Activated naive CD4-positive, alpha-beta T cell treated with anti-CD3 and anti-CD28 coated beads, Interleukin-2, amount 50 U/mL, for 24 hours (primary cell): ENCODE data around the gene UBE2O.
"Not testable (repeated sequence)": the region's sequence is repeated elsewhere in the genome, so short reads cannot be mapped to it uniquely, and the experiment has no call there.

ENCODE experiments used
- H3K27ac Mint-ChIP-seq: one replicate; pipeline ENCODE4 v1.8.0; 2021; ENCODE audit warnings: mild to moderate bottlenecking, mixed read lengths
- H3K27me3 Mint-ChIP-seq: one replicate; pipeline ENCODE4 v1.8.0; 2021; ENCODE audit warnings: mixed read lengths
- H3K36me3 Mint-ChIP-seq: one replicate; pipeline ENCODE4 v1.8.0; 2021; ENCODE audit warnings: mixed read lengths
- H3K4me1 Mint-ChIP-seq: one replicate; pipeline ENCODE4 v1.8.0; 2021; ENCODE audit warnings: mixed read lengths
- H3K4me3 Mint-ChIP-seq: one replicate; pipeline ENCODE4 v1.8.0; 2021; ENCODE audit warnings: mild to moderate bottlenecking, mixed read lengths
- H3K9me3 Mint-ChIP-seq: one replicate; pipeline ENCODE4 v1.8.0; 2021; ENCODE audit warnings: mixed read lengths

The UBE2O gene

DNA sequence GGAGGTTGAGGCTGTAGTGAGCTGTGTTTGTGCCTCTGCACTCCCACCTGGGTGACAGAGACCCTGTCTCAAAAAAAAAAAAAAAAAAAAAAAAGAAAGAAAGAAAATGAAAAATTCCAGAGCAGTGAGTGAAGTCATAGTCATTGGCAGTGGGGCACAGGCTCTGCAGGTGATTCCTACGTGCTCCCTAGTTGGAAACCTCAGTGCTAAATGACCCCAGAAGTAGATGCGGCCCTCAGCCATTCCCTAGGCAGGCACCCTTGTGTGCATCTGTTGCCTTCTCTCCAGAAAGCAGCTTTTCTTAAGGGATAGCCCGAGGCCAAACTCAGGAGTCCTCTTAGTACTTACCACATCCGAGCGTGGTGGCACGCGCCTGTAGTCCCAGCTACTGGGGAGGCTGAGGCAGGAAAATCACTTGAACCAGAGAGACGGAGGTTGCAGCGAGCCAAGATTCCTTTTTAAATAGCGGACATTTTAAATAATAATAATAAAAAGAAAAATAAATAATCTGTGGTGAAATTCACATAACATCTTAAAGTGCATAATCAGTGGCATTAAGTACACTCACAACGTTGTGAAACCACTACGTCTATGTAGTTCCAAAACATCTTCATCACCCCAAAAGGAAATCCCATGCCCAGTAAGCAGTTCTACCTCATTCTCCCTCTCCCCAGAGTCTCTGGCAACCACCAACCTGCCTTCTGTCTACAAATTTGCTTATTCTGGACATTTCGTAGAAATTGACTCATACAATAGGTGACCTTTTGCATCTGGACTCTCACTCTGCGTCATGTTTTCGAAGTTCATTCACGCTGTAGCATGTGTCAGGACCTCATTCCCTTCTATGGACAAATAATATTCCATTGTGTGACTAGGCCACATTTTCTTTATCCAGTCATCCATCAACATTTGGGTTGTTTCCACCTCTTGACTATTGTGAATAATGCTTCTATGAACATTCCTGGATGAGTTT lies 81.0 kb downstream of the UBE2O start:
- no peaks in the 10 kb centered on the region for H3K27me3 Mint-ChIP-seq
- H3K4me3 Mint-ChIP-seq = no peak overlapping the region
- no peaks in the 10 kb centered on the region for H3K9me3 Mint-ChIP-seq
- no peaks in the 10 kb centered on the region for H3K36me3 Mint-ChIP-seq
- no peaks in the 10 kb centered on the region for H3K4me1 Mint-ChIP-seq
- no peak overlapping the region for H3K27ac Mint-ChIP-seq

- no peak overlapping the region for H3K4me3 Mint-ChIP-seq
These were observed 82.5 kb downstream of the UBE2O start for GRCh38 chr17:76370261-76370993.

DNA sequence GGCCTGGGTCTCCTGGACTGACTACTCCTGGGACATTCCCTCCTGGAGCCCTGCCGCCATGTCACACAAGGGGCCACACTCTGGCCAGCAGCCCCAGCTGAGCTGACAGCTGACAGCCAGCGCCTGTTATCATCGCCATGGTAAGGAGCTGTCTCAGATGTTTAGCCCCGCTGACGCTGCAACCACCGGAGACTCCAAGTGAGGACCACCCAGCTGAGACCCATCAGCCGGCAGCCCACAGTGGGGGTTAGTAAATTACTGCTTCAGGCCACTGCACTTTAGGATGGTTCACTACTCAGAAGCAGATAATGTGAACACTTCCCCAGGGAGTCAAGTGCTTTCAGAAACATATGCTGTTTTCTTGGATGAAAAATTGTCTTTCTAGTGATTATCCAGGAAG lies 83.1 kb downstream of the UBE2O start:
- H3K36me3 Mint-ChIP-seq = no peaks in the 10 kb centered on the region
- H3K4me1 Mint-ChIP-seq = no peaks in the 10 kb centered on the region
- H3K27me3 Mint-ChIP-seq = no peaks in the 10 kb centered on the region
- H3K27ac Mint-ChIP-seq = no peak overlapping the region
- H3K4me3 Mint-ChIP-seq = no peak overlapping the region
- H3K9me3 Mint-ChIP-seq = no peaks in the 10 kb centered on the region

More at GRCh38 chr17:76370261-76370993, 82.5 kb downstream of the UBE2O start:
- H3K9me3 Mint-ChIP-seq = no peaks in the 10 kb centered on the region
- H3K27me3 Mint-ChIP-seq = no peaks in the 10 kb centered on the region
- H3K36me3 Mint-ChIP-seq = no peaks in the 10 kb centered on the region
- no peaks in the 10 kb centered on the region for H3K4me1 Mint-ChIP-seq
- H3K27ac Mint-ChIP-seq = no peak overlapping the region

DNA sequence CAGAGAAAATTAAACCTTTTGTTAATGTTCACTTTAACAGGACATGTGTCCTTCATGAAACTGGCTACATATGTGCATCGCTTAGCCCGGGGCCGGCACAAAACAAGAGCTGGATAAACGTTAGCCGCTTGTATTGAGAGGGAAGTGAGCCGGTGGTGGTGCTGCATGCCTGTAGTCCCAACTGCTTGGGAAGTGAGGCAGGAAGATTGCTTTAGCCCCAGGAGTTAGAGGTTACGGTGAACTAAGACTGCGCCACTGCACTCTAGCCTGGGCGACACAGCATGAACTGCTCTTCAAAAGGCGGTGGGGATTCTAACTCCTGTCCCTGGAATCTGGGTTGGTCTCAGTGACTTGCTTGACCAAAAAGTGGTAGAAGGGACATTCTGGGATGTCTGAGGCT lies 83.6 kb downstream of the UBE2O start:
- Mint-ChIP-seq H3K27ac (no peak overlapping the region), H3K4me3 (no peak overlapping the region), H3K36me3 (no peaks in the 10 kb centered on the region), H3K4me1 (no peaks in the 10 kb centered on the region), H3K27me3 (no peaks in the 10 kb centered on the region), H3K9me3 (no peaks in the 10 kb centered on the region)

DNA sequence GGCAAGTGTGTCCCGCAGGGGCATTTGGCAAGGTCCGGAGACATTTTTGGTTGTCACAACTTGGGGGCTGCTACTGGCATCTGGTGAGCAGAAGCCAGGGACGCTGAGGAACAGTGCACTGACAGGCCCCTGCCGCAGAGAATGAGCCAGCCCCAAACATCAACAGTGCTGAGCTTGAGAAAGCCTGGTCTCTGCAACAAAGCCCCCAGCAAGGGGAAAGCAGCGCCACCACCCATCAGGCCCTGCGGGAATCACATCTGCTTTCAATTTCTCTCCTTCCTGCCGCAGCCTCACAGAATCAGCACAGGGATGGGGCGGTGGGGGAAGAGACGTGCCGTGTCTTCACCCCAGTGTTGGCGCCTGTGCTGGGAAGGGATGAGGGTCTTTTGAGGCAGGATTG lies 84.4 kb downstream of the UBE2O start:
- H3K27me3 Mint-ChIP-seq = no peaks in the 10 kb centered on the region
- no peaks in the 10 kb centered on the region for H3K36me3 Mint-ChIP-seq
- no peak overlapping the region for H3K27ac Mint-ChIP-seq
- no peaks in the 10 kb centered on the region for H3K9me3 Mint-ChIP-seq
- no peaks in the 10 kb centered on the region for H3K4me1 Mint-ChIP-seq
- no peak overlapping the region for H3K4me3 Mint-ChIP-seq

- Mint-ChIP-seq H3K36me3 (no peaks in the 10 kb centered on the region), H3K4me1 (no peaks in the 10 kb centered on the region), H3K27ac (no peak overlapping the region), H3K27me3 (no peaks in the 10 kb centered on the region), H3K9me3 (no peaks in the 10 kb centered on the region), H3K4me3 (no peak overlapping the region)
These were observed 85.3 kb downstream of the UBE2O start for GRCh38 chr17:76367642-76368041.

DNA sequence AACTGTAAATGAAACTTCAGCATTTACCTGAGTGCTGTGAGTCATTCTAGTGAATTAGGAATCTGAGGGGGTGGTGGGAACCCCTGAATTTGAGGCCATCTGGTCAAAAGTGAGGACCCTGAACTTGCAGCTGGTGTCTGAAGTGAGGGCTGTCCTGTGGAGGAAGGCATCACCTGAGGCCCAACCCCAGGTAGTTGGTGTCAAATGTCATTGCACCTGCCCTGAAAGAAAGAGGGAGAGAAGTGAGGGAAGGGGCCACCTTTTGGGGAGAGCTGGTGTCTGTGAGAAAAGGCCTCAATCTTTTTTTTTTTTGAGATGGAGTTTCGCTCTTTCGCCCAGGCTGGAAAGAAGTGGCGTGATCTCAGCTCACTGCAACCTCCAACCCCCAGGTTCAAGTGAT lies 86.7 kb downstream of the UBE2O start:
- Mint-ChIP-seq H3K4me1 (no peaks in the 10 kb centered on the region), H3K4me3 (no peak overlapping the region), H3K9me3 (no peaks in the 10 kb centered on the region), H3K27ac (no peak overlapping the region), H3K36me3 (no peaks in the 10 kb centered on the region), H3K27me3 (no peaks in the 10 kb centered on the region)

DNA sequence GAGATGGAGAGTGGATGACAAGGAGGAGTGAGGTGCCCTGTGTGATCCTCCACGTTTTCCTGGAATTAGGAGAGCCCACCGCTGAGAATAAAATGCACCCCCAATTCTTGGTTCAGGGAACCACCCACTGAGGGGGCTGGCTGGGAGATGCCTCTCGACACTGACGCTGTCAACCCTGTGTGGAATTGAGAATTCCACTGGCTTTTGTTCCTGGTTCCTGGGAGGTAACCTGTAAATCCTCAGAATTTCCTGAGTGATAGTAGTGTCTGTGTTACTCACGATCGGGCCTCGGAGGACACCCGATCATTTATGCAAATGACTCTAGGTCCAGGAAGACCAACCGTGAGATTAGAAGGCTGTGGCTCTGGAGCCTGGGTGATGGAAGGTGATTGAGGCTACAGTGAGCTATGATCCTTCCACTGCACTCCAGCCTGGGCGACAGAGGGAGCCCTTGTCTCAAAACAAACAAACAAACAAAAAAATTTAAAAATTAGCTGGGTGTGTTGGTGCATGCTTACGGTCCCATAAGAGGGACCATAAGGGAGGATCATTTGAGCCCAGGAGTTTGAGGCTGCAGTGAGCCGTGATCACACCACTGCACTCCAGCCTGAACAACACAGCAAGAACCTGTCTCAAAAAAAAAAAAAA lies 87.6 kb downstream of the UBE2O start:
- H3K36me3 Mint-ChIP-seq = no peaks in the 10 kb centered on the region
- H3K4me3 Mint-ChIP-seq = no peak overlapping the region
- no peak overlapping the region for H3K27ac Mint-ChIP-seq
- no peaks in the 10 kb centered on the region for H3K4me1 Mint-ChIP-seq
- no peaks in the 10 kb centered on the region for H3K27me3 Mint-ChIP-seq
- H3K9me3 Mint-ChIP-seq = no peaks in the 10 kb centered on the region

DNA sequence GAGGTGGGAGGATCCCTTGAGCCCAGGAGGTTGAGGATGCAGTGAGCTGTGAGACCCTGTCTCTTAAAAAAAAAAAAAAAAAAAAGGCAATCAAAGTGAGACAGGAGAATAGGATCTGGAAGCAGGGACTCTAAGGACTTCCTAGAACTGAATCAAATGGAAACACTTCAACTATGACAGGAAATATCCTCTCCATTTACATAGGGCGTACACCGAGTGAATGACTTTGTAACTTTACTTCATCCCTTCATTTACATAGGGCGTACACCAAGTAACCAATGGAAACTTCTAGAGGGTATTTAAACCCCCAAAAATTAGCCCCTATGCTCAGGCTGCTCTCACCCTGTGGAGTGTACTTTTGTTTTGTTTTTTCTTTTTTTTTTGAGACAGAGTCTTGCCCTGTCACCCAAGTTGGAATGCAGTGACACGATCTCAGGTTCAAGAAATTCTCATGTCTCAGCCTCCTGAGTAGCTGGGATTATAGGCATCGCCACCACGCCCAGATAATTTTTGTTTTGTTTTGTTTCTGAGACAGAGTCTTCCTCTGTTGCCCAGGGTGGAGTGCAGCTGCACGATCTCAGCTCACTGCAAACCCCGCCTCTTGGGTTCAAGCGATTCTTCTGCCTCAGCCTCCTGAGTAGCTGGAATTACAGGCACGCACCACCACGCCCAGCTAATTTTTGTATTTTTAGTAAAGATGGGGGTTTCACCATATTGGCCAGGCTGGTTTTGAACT lies 89.7 kb downstream of the UBE2O start:
- Mint-ChIP-seq H3K27me3 (no peaks in the 10 kb centered on the region), H3K4me3 (no peak overlapping the region), H3K36me3 (no peaks in the 10 kb centered on the region), H3K27ac (no peak overlapping the region), H3K9me3 (no peaks in the 10 kb centered on the region), H3K4me1 (no peaks in the 10 kb centered on the region)

- H3K36me3 Mint-ChIP-seq = no peaks in the 10 kb centered on the region
- no peak overlapping the region for H3K27ac Mint-ChIP-seq
- no peaks in the 10 kb centered on the region for H3K4me1 Mint-ChIP-seq
- no peaks in the 10 kb centered on the region for H3K9me3 Mint-ChIP-seq
- no peaks in the 10 kb centered on the region for H3K27me3 Mint-ChIP-seq
- H3K4me3 Mint-ChIP-seq = no peak overlapping the region
These were observed 92.5 kb downstream of the UBE2O start for GRCh38 chr17:76360461-76360860.

DNA sequence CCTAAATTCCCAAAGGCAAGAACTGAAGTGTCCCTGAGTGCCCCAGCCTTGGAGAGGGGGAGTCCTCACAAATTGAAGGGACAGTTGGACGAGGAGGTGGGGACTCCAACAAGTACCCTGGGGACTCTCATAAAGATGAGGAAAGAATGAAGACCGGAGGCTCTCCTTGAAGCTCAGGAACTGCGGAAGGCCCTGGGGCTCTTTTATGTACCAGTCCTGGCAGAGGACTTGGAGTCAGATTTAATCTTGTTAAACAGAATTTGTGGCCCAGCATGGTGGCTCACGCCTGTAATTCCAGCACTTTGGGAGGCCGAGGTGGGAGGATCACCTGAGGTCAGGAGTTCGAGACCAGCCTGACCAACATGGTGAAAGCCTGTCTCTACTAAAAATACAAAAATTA lies 93.2 kb downstream of the UBE2O start:
- H3K27ac Mint-ChIP-seq, H3K27me3 Mint-ChIP-seq, H3K4me3 Mint-ChIP-seq, H3K9me3 Mint-ChIP-seq, H3K4me1 Mint-ChIP-seq, H3K36me3 Mint-ChIP-seq: not testable (repeated sequence)

GRCh38 chr17:76359375-76359774 lies 93.6 kb downstream of the UBE2O start:
- Mint-ChIP-seq H3K9me3 (no peaks in the 10 kb centered on the region), H3K27me3 (no peaks in the 10 kb centered on the region), H3K36me3 (no peaks in the 10 kb centered on the region), H3K4me3 (no peak overlapping the region), H3K27ac (no peak overlapping the region), H3K4me1 (no peaks in the 10 kb centered on the region)

GRCh38 chr17:76357597-76358158 lies 95.3 kb downstream of the UBE2O start:
- Mint-ChIP-seq H3K27me3 (no peaks in the 10 kb centered on the region), H3K9me3 (no peaks in the 10 kb centered on the region), H3K4me3 (no peak overlapping the region), H3K4me1 (peaks cover 3% of the 10 kb centered on the region), H3K36me3 (no peaks in the 10 kb centered on the region), H3K27ac (no peak overlapping the region)

- H3K4me1 Mint-ChIP-seq = peaks cover 7% of the 10 kb centered on the region
- H3K27me3 Mint-ChIP-seq = no peaks in the 10 kb centered on the region
- no peaks in the 10 kb centered on the region for H3K36me3 Mint-ChIP-seq
- H3K9me3 Mint-ChIP-seq = no peaks in the 10 kb centered on the region
- no peak overlapping the region for H3K27ac Mint-ChIP-seq
- no peak overlapping the region for H3K4me3 Mint-ChIP-seq
These were observed 96.0 kb downstream of the UBE2O start for GRCh38 chr17:76356803-76357456.
